ENCODE data around the gene TESMIN.

The TESMIN gene

DNA sequence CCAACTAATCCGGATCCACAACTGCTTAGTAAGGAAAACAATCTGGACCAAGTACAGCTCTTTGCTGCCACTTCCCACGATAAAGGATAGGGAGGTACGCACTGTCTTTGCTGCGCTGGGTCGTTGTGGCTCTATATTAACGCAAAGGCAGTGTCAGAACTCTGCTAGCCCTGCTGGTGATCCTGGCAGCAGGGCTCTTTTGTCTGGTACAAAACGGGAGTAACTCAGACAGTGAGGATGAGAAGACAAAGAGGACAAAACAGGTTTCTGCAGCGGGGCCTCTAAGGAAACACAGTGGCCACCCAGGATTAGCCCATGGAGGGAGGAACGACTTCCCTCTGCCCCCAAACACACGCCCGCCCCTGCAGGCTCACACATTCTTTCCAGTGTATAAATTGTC is 40.9 kb downstream of the TESMIN start:
- DNase-seq (ENCODE audit: low read depth): no peak

DNA sequence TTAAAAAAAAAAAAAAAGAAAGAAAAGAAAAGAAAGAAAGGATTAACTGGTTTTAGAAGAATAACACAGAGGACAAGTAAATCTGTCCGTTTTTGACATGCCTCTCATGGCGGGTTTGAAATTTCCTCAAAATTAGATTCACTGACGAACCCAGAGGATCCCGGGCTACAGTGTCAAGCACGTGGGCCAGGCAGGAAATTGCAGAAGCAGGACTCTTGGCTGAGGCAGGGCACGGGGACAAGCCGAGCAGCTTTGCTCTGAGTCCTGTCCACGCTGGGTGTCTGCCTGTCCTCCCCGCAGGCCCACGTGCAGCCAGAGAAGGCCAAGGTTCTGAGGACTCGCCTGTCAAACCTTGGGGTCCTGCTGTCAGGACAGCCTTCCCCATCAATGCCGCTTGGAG is 42.3 kb downstream of the TESMIN start:
- no peak for DNase-seq (ENCODE audit: low read depth)

DNA sequence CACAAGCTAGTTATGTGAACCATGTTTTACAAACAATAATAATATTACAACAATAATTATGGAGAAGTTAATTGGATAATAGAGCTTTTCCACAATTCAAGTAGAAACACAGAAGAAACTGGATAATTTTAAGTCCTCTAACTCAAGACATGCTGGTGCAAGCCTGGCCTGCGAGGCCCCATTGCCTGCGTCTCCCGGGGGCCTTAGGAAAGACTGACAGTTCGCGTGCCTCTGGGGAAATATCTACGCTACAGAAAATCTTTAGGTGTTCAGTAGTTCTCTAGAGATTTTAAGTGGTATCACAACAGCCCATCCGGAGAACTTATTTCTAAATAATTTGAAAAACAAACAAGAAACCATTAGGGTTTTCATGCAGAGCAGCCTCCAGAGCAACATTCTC is 43.8 kb downstream of the TESMIN start:
- DNase-seq (ENCODE audit: low read depth): no peak

DNA sequence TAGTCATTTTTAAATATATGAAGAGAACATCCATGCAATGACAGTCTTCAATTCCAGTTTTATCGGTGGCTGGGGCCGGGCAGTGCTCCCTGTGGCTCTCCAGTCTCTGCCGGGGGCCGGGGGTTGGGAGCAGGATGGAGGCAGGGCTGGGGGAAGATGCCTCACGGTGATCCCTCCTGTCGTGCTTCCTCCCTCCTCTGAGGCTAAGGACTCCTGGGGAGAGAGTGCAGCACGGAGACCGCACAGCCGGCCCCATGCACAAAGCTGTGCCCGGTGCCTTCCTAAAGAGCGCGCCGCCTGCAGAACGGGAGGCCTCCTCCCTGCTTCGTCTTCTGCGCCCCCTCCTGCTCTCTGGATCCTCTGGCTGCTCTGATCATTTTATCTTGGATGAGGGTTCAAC is 46.4 kb downstream of the TESMIN start:
- DNase-seq (ENCODE audit: low read depth): no peak

DNA sequence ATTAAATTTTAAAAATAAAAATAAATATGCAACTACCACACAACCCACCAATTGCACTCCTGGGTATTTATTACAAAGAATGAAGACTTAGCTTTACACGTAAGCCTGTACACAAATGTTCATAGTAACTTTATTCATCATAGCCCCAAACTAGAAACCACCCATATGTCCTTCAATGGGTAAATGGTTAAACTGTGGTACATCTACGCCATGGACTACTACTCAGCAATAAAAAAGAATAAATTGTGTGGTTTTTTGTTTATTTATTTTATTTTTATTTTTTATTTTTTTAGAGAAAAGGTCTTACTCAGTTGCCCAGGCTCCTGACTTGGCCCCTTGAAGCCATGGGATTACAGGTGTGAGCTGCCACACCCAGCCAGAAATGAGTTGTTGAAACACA is 52.3 kb downstream of the TESMIN start:
- DNase-seq (ENCODE audit: low read depth): no peak

DNA sequence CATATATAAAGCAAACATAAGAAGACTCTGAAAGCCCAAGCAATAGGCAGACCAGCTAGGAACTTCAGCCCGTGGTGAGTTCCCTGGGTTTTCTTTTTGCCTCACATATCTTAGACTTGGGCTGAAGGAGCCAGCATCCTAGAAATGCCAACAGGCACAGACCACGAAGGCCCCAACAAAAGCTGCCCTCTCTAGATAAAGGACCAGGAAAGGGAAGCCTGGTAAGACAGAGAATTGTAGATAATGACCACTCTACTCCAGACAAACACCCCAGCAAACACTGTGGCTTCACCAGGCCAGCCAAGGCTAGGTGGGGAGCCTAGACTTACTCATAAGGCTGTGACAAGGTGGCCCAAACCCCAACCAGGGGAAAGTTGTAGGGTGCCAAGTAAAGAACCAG is 55.8 kb downstream of the TESMIN start:
- DNase-seq (ENCODE audit: low read depth): no peak

DNA sequence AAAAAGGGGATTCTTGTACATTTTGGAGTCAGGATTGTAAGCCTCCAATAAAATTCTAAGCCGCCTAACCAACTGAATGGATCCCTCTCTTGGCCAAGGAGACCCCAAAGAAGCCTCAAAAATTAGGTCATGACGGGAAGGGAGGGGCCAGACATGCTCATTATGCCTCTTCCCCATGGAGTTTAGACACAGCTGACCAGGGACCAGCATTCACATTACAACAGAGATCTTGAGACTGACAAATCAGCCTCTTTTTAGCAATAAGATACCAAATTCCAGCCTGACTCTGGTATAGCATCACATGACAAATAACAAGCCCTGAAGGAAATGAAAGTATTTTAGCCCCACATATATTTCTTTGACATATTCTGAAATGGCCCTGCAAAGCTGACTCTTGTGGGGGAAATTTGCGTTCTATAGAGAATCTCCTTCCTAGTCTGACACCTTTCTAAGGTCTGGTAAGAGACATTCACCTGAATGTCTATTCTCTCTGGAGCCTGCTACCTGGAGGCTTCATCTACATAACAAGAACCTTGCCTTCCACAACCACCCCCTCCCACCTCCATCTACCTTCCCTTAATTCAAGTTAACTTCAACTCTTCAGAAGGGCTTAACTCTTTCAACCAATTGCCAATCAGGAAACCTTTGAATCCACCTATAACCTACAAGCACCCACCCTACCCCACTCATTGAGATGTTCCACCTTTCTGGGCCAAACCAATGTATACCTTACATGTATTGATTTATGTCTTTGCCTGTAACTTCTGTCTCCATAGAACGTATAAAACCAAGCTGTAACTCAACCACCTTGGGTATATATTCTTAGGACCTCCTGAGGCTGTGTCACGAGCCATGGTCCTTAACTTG is 56.7 kb downstream of the TESMIN start:
- DNase-seq (ENCODE audit: low read depth): no peak

DNA sequence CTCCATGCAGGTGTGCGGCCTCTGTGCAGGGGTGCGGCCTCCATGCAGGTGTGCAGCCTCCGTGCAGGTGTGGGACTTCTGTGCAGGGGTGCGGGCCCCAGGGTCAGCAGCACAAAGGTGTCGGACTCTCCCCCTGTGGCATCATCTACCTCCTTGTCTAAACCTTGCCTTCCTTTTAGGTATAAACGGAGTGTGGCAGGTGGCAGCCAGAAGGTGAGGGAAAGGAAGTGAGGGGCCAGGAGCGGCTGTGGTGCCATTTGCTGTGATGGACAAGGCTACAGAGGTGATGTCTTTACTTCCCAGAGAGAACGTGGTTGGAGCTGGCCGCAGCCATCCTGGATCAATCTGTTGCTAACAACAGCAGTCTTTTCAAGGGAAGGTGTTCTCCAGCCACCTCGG is 57.8 kb downstream of the TESMIN start:
- DNase-seq (ENCODE audit: low read depth): no peak

DNA sequence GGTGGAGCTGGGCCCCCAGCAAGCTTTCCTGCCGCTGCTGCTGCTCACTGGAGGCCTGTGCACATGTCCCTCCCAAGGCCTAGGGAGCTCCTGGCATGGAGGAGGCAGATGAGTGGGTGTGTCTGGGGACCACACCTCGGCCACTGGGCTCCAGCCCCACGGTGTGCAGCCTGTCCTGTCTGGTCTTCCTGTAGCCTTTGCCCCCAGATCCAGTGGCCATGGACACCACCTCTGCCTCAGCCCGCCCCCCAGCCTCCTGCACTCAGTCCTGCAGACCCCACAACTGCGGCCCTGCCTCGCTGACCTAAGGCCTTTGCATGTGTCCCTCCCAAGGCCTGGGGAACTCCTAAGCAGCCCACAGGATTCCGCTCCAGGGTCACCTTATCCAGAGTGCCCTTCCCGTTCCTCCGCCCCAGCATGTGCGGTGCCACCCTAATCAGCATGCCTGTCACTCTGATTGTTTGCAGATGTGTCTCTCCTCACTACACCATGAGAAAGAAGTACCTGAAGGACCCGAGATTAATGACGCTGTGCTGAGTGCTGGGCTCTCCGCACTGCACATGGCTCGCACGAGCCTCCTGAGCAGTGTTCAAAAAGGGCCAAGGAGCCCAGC is 58.3 kb downstream of the TESMIN start:
- no peak for DNase-seq (ENCODE audit: low read depth)

DNA sequence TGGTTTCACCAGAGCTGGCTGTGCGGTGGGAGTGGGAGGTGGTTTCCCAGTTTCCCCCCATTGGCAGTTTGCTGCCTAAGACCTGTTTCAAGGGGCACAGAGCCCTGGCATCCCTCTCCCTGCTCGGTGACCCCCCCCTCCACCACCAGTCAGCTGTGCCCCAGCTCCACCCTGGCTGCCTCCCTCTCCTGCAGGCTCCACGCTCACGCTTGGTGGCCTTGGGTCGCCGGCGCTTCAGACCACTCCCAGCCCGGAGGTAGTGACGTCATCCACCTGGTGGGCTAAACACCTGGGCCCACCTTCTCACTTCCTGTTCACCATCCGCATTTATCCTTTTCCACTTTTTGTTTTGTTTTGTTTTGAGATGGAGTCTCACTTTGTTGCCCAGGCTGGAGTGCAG is 59.2 kb downstream of the TESMIN start:
- no peak for DNase-seq (ENCODE audit: low read depth)

DNA sequence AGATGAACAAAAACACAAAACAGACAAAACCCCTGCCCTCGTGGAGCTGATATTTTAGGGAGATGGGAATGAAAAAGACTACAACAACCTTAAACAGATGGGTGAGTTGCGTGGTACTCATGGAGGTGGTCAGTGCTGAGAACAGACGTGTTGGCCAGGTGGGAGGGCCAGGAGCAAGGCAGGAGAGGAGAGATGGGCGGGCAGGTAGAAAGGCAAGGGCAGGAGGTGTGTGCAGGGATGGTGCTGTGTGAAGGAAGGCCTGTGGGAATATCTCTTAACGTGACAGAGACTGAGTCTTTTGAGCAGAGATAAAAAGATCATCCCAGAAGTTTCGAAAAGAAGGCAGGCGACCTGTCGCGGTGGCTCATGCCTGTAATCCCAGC is 59.9 kb downstream of the TESMIN start:
- DNase-seq (ENCODE audit: low read depth): no peak

DNA sequence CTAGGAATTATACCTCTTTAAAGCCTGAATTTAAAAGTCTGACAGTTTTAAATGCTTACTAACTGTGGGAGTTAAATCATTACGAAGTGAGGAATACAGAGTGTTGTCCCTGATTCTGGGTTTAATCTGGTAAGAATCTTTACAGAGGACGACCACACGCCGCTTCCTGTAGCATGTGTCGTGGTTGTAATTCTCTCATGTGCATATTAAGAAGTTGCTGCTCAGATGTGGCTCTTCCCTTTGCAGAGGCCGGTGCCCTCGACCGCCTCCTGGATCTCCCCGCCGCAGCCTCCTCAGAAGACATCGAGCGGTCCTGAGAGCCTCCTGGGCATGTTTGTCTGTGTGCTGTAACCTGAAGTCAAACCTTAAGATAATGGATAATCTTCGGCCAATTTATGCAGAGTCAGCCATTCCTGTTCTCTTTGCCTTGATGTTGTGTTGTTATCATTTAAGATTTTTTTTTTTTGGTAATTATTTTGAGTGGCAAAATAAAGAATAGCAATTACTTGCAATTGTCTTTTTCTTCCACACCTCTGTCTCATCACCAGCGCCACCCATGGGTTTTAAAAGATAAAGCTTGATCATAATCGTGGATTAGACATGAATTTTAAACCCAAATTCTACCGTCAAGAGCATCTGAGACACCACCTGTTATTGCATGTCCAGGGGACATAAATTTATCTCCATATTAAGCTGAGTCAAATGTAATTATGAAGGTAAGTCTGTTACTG is 60.5 kb downstream of the TESMIN start:
- DNase-seq (ENCODE audit: low read depth): no peak

DNA sequence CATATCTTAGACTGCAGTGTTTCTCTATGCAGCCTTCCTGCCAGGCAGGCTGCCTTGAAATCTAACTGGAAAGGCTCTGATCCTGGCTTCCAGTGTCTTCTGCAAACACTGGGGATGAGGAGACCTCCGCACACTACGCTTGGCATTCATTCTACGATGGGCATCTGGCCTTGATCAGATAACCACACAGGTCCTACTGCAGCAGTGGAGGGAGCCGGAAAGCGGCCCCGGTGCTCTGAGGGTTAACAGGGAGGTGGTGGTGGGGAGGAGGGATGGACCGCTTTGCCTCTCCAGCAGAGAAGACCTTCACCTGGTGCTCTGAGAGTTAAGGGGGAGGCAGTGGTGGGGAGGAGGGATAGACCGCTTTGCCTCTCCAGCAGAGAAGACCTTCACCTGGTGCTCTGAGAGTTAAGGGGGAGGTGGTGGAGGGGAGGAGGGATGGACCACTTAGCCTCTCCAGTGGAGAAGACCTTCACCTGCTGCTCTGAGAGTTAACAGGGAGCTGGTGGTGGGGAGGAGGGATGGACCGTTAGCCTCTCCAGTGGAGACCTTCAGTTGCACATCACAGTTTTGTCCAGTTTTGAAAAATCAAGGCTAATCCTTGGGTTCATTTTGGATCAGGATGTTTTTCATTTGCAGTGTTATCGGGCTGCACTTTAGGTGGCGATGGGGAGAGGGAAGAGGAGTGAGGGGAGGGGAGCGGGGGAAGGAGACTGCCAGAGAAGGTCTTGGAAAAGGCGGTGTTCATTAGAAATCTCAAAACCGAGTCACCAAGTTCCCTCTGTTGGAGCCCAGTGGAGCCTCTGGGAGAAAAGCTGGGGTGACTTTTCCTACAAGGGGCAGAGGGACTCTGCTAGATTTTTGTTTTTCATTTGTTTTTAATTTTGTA is 61.3 kb downstream of the TESMIN start:
- DNase-seq (ENCODE audit: low read depth): no peak

DNA sequence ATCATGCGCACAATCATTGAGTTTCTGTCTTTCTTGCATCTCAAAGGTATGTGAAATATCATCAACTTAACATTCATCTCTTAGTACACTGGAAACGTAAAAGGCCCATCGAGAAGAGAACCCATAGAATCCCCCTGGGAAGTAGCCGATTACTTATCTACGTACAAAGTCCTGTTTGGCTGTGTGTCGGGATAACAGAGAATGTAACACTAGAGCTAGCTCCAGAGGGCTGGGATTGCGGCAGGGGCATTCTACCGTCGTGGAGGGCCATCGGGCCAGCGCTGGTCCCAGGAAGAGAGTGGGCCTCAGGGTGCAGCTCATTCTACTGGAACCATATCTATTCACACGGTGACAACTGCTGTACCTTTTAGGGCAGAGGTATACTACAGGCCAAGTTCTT is 62.4 kb downstream of the TESMIN start:
- DNase-seq (ENCODE audit: low read depth): no peak

DNA sequence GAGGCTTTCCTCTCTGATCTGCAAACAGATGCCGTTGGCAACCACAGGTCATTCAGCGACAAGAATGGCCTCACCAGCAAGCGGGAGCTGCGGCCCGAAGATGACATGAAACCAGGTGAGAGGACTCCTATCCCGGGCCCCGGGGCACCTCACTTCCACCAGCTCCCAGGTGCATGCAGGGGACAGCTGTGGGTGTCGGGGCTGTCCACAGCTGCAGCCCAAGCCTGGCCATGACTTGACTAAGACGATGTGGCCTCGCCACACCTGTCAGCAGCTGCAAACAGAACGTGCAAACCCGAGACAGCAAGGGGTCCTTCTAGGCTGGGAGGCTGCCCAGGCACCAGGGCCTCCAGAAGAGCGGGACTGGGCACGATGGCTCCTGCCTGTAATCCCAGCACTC is 63.3 kb downstream of the TESMIN start:
- no peak for DNase-seq (ENCODE audit: low read depth)

DNA sequence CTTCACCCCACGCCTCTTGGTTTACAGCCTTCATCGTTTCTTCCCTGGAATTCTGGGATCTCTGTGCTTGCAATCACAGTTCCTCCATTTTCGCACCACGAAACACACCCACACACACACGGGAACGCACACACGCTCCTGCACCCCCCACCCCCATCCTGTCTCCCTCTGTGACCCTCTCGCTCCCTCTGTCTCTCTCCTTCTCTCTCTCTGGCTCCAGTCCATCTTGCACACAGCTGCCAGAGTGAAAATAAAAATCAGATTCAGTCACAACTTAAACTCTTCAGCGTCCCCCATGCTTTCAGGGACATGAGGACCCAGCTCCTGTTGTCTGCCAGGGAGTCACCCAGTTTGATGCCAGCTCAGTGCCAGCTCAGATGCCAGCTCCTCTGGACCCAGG is 64.0 kb downstream of the TESMIN start:
- DNase-seq (ENCODE audit: low read depth): no peak

DNA sequence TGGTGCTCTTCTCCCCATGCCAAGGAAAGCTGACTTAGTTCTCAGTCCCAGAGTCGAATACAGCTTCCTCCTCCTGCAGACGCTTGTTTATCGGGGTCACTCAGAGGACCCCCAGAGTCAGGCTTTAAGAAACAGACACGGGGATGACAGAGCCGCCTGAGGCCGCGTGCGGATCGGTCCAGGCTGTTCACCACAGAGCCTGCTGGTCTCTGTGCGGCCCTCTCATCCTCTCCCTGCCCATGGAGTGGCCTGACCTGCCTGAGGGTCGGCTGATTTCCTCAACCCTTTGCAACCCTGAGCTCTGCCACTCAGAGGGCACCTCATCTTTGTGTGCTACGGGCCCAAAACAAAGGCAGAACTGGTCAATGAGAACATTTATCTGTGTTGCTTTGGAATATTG is 64.8 kb downstream of the TESMIN start:
- DNase-seq (ENCODE audit: low read depth): no peak

DNA sequence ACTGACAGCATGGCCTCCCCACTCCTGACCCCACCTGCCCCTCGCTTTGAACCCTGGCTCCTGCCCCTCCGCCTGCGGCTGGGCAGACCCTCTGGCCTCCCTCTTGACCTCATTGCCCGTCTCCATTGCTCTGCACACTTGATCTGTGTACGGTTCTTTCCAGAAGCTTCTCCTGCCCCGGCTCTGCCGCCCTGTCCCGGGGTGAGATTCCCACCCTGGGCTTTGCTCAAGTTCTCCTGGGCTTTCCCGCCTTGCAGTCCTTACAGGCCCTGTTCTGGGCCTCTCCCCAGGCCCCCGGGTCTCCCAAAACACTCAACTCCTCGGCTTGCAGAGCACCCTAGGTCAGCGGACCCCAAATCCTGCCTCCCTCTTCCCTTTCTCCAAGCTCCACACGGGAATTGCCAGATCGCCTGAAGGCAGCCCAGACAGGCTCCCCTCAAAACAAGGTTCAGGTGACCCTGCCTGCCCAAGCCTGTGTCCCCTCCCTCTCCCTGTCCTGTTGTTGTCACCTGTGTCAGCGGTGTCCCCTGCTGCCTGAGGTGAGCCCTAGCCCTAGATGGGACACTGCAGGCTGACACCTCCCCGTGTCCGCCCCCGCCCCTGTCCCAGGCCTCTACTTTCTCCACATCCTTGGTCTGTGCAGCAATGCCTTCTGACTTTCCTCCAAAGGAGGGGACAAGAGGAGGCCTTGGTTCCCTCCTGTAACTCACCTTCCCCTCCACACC is 65.5 kb downstream of the TESMIN start:
- DNase-seq (ENCODE audit: low read depth): no peak

DNA sequence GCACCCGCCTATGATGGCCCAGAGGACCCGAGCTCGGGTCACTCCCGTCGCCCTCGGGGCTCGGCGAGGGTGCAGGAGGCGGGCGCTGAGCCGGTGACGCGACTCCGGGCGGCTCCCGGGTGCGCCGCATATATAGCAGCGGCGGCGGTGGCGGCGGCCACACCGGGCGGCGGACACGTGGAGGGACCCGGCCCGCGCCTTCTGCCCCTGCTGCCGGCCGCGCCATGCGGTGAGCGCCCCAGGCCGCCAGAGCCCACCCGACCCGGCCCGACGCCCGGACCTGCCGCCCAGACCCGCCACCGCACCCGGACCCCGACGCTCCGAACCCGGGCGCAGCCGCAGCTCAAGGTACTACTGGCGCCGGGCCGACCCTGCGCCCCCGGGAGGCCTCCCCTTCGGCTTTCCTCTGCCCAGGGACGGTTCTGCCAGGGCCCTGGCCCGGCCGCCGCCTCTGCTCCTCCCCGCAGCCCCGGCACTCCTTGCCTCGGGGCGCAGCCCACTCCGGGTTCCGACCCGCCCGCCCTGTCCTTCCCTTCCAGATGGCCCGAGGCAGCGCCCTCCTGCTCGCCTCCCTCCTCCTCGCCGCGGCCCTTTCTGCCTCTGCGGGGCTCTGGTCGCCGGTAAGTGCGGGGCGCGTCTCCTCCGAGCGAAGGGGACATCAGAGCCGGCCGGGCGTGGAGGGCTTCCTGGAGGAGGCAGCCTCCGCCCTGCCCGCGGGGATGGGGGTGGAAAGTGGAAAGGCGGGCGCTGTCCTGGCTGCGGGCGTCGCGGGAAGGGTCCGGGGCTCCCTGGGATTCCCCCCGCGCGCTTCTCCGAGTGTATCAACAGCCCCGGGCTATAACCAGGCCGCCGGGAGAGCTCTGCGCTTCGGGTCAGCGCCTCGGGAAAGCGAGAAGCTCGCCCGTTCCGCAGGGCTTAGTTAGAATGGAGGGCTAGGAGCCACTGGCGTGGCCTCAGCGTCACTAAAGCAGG is 66.6 kb downstream of the TESMIN start, which contains the start of gene GAL:
Gene GAL, plus strand, starts transcription at position 160 of the 972 bp plus-strand sequence. Its CDS starts 380 bp downstream, at position 540.
- no peak for DNase-seq (ENCODE audit: low read depth)
